Measurements from ENCODE around the gene SREK1IP1. TPM values are rescaled to one million over a fixed set of nuclear protein-coding genes. Genes with fewer than 3 reads are reported as not detected.

The SREK1IP1 gene
- total RNA-seq, 2 experiments from 2014 or later = 28.1 to 30.0 TPM

GRCh38 chr5:64788156-64788555 is 19.7 kb upstream of the SREK1IP1 start:
- Mint-ChIP-seq H3K27ac (no peak overlapping the region), H3K36me3 (ENCODE audit: low read depth) (peaks cover 13% of the 10 kb centered on the region), H3K4me1 (peaks cover 13% of the 10 kb centered on the region), H3K27me3 (no peaks in the 10 kb centered on the region), H3K9me3 (no peaks in the 10 kb centered on the region), H3K4me3 (no peak overlapping the region)
- ChIA-PET POLR2A (interaction anchor here (1.4 kb wide), 1 partner anchor 20 kb away, joined by 3 read pairs; the partner anchor contains the start of genes CWC27 and SREK1IP1), CTCF (no interaction called here)
- no peak for DNase-seq

DNA sequence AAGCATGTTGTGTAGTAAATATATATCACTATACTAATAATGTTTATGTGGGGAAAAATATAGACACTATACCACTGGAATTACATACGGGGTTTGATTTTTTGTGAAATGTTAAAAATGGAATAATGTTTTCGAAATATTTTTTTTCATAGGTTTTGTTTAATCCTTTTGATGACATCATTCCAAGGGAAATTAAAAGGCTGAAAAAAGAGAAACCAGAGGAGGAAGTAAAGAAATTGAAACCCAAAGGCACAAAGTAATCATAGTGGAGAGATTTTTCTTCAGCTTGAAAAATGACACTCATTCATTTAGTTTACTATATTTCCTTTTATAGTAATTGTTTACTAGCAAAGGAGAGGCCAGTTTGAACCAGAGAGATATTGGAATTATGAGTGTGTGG is 17.9 kb upstream of the SREK1IP1 start:
- DNase-seq = no peak
- Mint-ChIP-seq H3K9me3 (no peaks in the 10 kb centered on the region), H3K27me3 (no peaks in the 10 kb centered on the region), H3K4me3 (no peak overlapping the region), H3K4me1 (peaks cover 13% of the 10 kb centered on the region), H3K36me3 (ENCODE audit: low read depth) (peaks cover 6% of the 10 kb centered on the region), H3K27ac (no peak overlapping the region)
- ChIA-PET CTCF (interaction anchor here (1.0 to 1.3 kb wide), 2 partner anchors 8 to 151 kb away, joined by 4 to 6 read pairs; no protein-coding TSS in a partner anchor), POLR2A (no interaction called here)

GRCh38 chr5:64784451-64785025 is 16.0 kb upstream of the SREK1IP1 start:
- H3K27ac Mint-ChIP-seq = no peak overlapping the region
- DNase-seq = peak; percentile 74
- POLR2A ChIA-PET = interaction anchor here (1.6 kb wide), 1 partner anchor 16 kb away, joined by 4 read pairs; the partner anchor contains the start of gene CWC27
- CTCF ChIA-PET = interaction anchor here (0.6 to 3.4 kb wide), 15 partner anchors 9 to 720 kb away, joined by 3 to 31 read pairs (median 3); partner anchors contain the start of gene ADAMTS6
- peaks cover 3% of the 10 kb centered on the region for H3K4me1 Mint-ChIP-seq
- peaks cover 9% of the 10 kb centered on the region for H3K36me3 Mint-ChIP-seq (ENCODE audit: low read depth)
- no peaks in the 10 kb centered on the region for H3K9me3 Mint-ChIP-seq
- no peak overlapping the region for H3K4me3 Mint-ChIP-seq
- H3K27me3 Mint-ChIP-seq = no peaks in the 10 kb centered on the region

GRCh38 chr5:64775291-64775690 is 6.8 kb upstream of the SREK1IP1 start:
- CTCF ChIA-PET = interaction anchor here (1.0 to 1.5 kb wide), 2 partner anchors 9 to 140 kb away, joined by 3 to 5 read pairs; no protein-coding TSS in a partner anchor
- POLR2A ChIA-PET = interaction anchor here (0.8 to 1.0 kb wide), 2 partner anchors 8 to 705 kb away, joined by 3 to 4 read pairs; no protein-coding TSS in a partner anchor

DNA sequence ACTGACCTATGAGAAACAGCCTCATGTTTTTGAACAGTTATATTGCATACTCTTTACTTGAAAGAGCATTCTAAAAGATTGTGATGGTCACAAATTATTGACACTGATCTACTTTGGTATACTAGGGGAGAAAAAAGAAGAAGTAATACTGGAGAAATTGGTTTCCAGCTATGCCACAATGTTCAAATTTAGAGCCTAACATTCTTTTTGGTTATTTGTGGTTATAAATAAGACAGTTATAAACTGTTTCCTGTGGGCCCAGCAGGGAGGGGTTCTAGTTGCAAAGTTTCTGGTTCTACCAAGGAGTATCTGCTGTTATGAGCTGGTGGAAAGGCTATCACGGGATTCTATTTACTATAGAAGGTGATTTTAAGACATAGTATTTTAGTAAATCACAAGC is 5.0 kb upstream of the SREK1IP1 start:
- CTCF ChIA-PET = interaction anchor here (1.5 kb wide), 1 partner anchor 11 kb away, joined by 5 read pairs; no protein-coding TSS in a partner anchor
- Mint-ChIP-seq H3K36me3 (ENCODE audit: low read depth) (peaks cover 14% of the 10 kb centered on the region), H3K4me1 (peaks cover 24% of the 10 kb centered on the region), H3K9me3 (no peaks in the 10 kb centered on the region), H3K4me3 (no peak overlapping the region), H3K27me3 (no peaks in the 10 kb centered on the region), H3K27ac (no peak overlapping the region)
- POLR2A ChIA-PET = no interaction called here
- DNase-seq = no peak

More at GRCh38 chr5:64775291-64775690, 6.8 kb upstream of the SREK1IP1 start:
- DNase-seq = no peak
- Mint-ChIP-seq H3K27me3 (no peaks in the 10 kb centered on the region), H3K27ac (no peak overlapping the region), H3K4me3 (no peak overlapping the region), H3K36me3 (ENCODE audit: low read depth) (peaks cover 21% of the 10 kb centered on the region), H3K9me3 (no peaks in the 10 kb centered on the region), H3K4me1 (peaks cover 13% of the 10 kb centered on the region)

DNA sequence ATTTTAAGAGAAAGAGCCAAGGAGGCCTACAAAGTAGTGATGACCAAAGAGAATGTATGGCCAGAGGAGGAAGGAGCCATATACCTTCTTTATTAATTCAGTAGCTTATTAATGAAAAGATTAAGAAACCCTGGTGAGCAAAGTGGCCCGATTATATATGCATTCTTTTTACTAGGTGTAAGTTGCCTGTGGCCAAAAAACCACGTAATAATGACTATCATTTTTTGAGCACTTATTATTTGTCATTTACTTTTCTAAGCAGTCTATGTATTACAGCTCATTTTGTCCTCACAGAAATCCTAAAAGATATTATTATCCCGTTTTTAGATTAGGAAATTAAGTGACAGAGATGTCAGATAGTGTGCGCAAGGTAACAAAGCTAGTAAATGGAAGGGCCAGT is 3.2 kb upstream of the SREK1IP1 start:
- DNase-seq = no peak
- POLR2A ChIA-PET = interaction anchor here (0.7 kb wide), 1 partner anchor 263 kb away, joined by 3 read pairs; no protein-coding TSS in a partner anchor
- Mint-ChIP-seq H3K27ac (no peak overlapping the region), H3K36me3 (ENCODE audit: low read depth) (peaks cover 20% of the 10 kb centered on the region), H3K27me3 (no peaks in the 10 kb centered on the region), H3K4me3 (no peak overlapping the region), H3K9me3 (no peaks in the 10 kb centered on the region), H3K4me1 (peaks cover 34% of the 10 kb centered on the region)
- CTCF ChIA-PET = no interaction called here

DNA sequence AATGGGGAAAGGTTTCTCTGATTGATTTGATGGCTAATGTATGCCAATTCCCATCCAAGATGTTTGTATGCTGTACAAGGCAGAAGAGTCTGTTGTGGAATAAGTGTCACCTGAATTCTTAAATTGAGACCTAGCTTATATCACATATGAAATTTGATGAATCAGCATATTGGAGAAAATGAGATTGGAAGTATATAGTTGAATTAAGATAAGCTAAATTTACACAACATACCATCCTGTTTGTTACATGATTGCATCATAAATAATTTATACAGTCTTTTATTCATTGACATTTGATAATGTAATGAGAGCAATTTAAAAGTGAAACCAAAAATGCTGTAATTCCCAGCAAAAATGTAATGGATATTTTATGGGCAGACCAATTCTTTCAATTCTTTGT is 1.4 kb upstream of the SREK1IP1 start:
- Mint-ChIP-seq H3K4me3 (peak overlapping the region; percentile 95), H3K36me3 (ENCODE audit: low read depth) (peaks cover 12% of the 10 kb centered on the region), H3K27ac (peak overlapping the region; percentile 91), H3K9me3 (no peaks in the 10 kb centered on the region), H3K27me3 (no peaks in the 10 kb centered on the region), H3K4me1 (peaks cover 48% of the 10 kb centered on the region)
- no peak for DNase-seq
- CTCF ChIA-PET = interaction anchor here (1.0 kb wide), 1 partner anchor 15 kb away, joined by 3 read pairs; no protein-coding TSS in a partner anchor
- POLR2A ChIA-PET = interaction anchor here (2.7 to 3.7 kb wide), 3 partner anchors 12 to 793 kb away, joined by 15 to 16 read pairs (median 16); partner anchors contain the start of genes ADAMTS6, CENPK and PPWD1

DNA sequence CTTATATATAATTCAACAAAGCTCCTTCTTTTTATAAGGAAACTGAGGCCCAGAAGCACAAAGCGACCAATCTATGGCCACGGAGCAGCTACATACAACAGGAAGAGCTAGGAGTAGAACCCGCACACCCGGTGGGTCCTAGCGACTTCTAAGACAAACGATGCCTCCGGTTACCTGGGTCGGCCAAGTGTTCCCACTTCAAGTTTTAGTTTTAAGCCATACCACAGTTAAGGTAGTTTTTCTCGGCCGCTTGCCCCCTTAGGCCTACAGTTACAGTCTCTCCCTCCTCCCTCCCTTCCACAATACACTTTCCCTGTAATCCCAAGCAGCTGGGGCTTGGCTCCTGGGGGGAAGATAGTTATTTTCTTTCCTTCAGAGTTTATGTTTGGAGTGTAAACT is 533 bp downstream of the SREK1IP1 start:
- Mint-ChIP-seq H3K27me3 (no peaks in the 10 kb centered on the region), H3K9me3 (no peaks in the 10 kb centered on the region), H3K36me3 (ENCODE audit: low read depth) (peaks cover 18% of the 10 kb centered on the region), H3K4me3 (peak overlapping the region; percentile 95), H3K4me1 (peaks cover 44% of the 10 kb centered on the region), H3K27ac (peak overlapping the region; percentile 91)
- peak; percentile 25 for DNase-seq
- POLR2A ChIA-PET = interaction anchor here (0.8 to 3.7 kb wide), 13 partner anchors 8 to 797 kb away, joined by 3 to 16 read pairs (median 4); partner anchors contain the start of genes ADAMTS6, CENPK and PPWD1
- CTCF ChIA-PET = interaction anchor here (1.1 to 1.8 kb wide), 3 partner anchors 15 to 132 kb away, joined by 3 to 7 read pairs (median 5); no protein-coding TSS in a partner anchor

GRCh38 chr5:64766941-64767340 is 1.6 kb downstream of the SREK1IP1 start:
- H3K27ac Mint-ChIP-seq = no peak overlapping the region
- H3K4me3 Mint-ChIP-seq = peak overlapping the region; percentile 95
- no peaks in the 10 kb centered on the region for H3K27me3 Mint-ChIP-seq
- DNase-seq = no peak
- peaks cover 43% of the 10 kb centered on the region for H3K4me1 Mint-ChIP-seq
- ChIA-PET CTCF (interaction anchor here (0.7 to 1.6 kb wide), 3 partner anchors 16 to 717 kb away, joined by 3 to 7 read pairs (median 5); no protein-coding TSS in a partner anchor), POLR2A (interaction anchor here (1.1 to 3.7 kb wide), 3 partner anchors 9 to 796 kb away, joined by 4 to 16 read pairs (median 5); partner anchors contain the start of genes CENPK and PPWD1)
- peaks cover 18% of the 10 kb centered on the region for H3K36me3 Mint-ChIP-seq (ENCODE audit: low read depth)
- H3K9me3 Mint-ChIP-seq = no peaks in the 10 kb centered on the region

DNA sequence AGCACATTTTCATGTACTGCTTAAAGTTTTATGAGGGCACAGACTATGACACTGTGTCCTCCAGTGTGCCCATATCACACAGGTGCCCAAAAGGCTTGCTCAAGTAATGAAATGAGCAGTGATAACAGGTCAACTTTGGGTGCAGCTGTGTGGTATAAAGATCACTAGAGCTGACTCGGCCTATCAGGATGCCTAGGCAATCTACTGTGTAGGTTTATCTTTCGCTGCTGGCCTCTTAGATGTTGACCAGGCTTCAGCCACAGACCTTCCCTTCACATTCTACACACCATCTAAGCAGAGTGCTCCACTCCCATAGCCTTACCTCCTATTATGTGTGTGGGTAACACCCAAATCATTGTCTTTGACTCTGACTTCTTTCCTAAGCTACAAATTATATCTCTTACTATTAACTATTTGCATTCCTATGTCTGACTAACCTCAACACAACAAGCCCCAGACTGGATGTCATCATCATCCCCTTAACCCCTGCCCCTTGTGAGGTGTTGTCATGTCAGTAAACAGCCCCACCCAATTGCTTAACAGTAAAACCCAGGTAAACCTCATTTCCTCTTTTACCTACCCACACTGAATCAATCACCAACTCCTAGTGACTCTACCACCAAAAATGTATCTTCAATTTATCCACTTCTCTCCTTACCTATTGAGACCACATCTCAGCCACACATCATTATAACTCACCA is 2.5 kb downstream of the SREK1IP1 start:
- ChIA-PET CTCF (interaction anchor here (0.7 to 1.5 kb wide), 2 partner anchors 19 to 718 kb away, joined by 3 read pairs; no protein-coding TSS in a partner anchor), POLR2A (no interaction called here)
- peak overlapping the region; percentile 72 for H3K27ac Mint-ChIP-seq
- peaks cover 41% of the 10 kb centered on the region for H3K4me1 Mint-ChIP-seq
- peak overlapping the region; percentile 35 for H3K4me3 Mint-ChIP-seq
- peak; percentile 28 for DNase-seq
- peaks cover 21% of the 10 kb centered on the region for H3K36me3 Mint-ChIP-seq (ENCODE audit: low read depth)
- H3K9me3 Mint-ChIP-seq = no peaks in the 10 kb centered on the region
- H3K27me3 Mint-ChIP-seq = no peaks in the 10 kb centered on the region

DNA sequence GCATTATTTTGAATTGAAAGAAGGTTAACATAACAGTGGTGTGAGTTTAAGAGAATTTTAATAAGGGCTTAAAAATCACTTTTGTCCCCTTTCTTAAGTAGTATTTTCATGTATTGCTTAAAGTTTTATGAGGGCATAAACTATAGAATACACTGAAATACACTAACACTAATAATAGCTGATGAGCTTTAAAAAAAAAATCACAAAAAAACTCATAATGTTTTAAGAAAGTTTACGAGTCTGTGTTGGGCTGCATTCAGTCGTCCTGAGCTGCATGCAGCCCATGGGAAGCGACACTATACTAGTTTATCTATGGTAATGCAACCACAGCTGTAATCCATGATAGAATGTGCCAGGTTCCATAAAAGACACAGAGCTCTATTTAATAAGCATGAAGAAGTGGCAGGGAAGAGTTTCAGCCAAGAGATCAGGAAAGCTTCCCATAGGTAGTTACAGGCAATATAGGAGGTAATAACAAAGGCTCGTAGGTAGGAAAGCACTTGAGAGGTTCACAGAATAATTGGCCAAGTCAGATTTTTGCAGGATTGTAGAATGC is 4.5 kb downstream of the SREK1IP1 start:
- Mint-ChIP-seq H3K4me1 (peaks cover 37% of the 10 kb centered on the region), H3K27me3 (no peaks in the 10 kb centered on the region), H3K27ac (no peak overlapping the region), H3K9me3 (no peaks in the 10 kb centered on the region), H3K36me3 (ENCODE audit: low read depth) (peaks cover 21% of the 10 kb centered on the region), H3K4me3 (no peak overlapping the region)
- ChIA-PET CTCF (no interaction called here), POLR2A (interaction anchor here (1.0 kb wide), 1 partner anchor 799 kb away, joined by 3 read pairs; the partner anchor contains the start of genes CENPK and PPWD1)
- DNase-seq = no peak

DNA sequence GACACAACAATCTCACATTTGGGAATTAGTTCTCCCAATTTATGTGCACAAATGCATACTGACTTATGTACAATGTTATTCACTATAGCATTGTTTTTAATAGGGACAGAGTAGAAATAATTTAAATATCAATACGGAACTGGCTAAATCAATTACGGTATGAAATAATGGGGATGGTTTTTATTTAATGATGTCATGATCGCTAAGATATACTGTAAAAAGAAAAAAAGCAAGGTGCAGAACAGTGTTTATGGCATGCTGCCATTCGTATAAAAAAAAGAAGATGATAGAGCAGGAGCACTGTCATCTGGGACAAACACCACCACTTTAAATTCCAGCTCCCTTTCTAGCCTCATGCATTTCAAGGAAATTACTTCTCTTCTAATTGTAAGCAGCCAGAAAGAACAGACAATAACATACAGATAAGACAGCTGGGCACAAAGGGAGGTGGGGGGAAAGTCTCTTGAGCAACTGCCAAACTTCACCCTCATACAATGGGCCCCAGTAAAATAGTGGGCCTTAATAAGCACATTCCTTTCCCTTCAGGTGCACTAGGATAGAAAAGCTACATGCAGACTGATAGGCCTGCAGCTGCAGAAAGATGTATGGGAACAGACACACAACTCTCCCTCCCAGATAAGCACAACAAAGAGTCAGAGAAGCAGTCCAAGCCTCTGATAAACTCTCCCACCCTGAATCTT is 8.4 kb downstream of the SREK1IP1 start:
- CTCF ChIA-PET = no interaction called here
- H3K27me3 Mint-ChIP-seq = no peaks in the 10 kb centered on the region
- no peak overlapping the region for H3K4me3 Mint-ChIP-seq
- no peaks in the 10 kb centered on the region for H3K9me3 Mint-ChIP-seq
- DNase-seq = no peak
- H3K36me3 Mint-ChIP-seq (ENCODE audit: low read depth) = peaks cover 12% of the 10 kb centered on the region
- H3K27ac Mint-ChIP-seq = no peak overlapping the region
- H3K4me1 Mint-ChIP-seq = peaks cover 13% of the 10 kb centered on the region
- POLR2A ChIA-PET = no interaction called here

Measured in activated CD4-positive, alpha-beta memory T cell treated with anti-CD3 and anti-CD28 coated beads, Interleukin-2, amount 10 ng/mL, durations not matched to agents 7 days and 5 days (primary cell).